ENCODE data around the gene NT5M. TPM values are rescaled to one million over a fixed set of nuclear protein-coding genes. Genes with fewer than 3 reads are reported as not detected.

Gene NT5M
- total RNA-seq, 1 experiment from 2014 or later: 5.5 TPM

DNA sequence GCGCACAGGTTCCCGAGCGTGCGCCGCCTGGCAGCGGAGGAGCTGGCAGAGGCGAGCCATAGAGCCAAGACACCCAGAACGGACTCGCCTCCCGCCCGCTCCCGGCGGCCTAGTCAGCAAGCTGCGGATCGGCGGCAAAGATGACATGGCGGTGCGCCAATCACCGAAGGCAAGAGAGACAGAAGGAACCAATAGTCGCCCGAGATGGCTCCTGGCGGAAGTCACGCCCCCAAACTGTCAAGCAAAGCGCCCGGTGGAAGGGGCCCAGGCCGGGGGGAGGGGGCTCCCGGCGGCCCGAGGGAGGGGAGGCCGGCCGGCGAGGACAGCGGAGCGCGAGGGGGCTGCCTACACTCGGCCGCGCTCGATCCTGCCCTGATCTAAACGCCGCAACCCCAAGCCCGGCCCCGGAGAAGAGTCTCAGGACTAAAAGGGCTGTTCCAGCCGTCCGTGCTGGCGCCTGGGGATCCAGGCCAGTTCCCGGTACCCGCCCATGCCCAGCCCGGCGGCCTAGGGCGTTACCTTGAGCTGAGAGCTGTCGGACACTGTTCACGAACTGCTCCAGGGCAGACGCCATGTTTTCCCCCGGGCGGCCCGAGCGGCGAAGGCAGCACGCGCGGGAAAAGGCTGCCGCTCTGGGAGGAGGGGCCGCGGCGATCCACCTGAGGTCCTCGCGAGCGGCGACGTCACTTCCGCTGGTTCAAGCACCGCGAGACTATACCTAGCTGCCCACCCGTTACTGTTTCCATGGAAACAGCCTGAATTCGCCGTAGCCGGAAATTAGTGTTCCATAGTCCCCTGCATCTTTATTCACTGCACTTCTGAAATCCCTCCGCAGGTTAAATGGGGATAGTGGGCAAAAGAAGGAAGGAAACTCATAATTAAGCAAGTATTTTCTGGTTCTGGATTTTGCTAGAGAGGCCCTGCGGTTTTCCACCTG is 22.3 kb upstream of the NT5M start, which contains the start of gene COPS3:
COPS3 (minus strand) TSS at position 634 of the 937 bp plus-strand sequence; CDS start at position 574, 60 bp downstream.
- intact Hi-C loops (cut with micrococcal nuclease): no loop called here
- TF ChIP-seq CTCF (IDR thresholded peaks at IDR 0.05; ENCODE audit: unreplicated experiment): no peak
- Mint-ChIP-seq H3K9me3 (ENCODE audit: unreplicated experiment) (no peaks in the 10 kb centered on the region), H3K27me3 (ENCODE audit: insufficient read depth, unreplicated experiment) (no peaks in the 10 kb centered on the region), H3K36me3 (ENCODE audit: insufficient read depth, unreplicated experiment) (peaks cover 21% of the 10 kb centered on the region), H3K4me3 (ENCODE audit: unreplicated experiment) (peak within 1 kb of the TSS; percentile 94), H3K4me1 (ENCODE audit: insufficient read depth, unreplicated experiment) (peaks cover 21% of the 10 kb centered on the region), H3K27ac (ENCODE audit: low read depth, unreplicated experiment) (peak within 1 kb of the TSS; percentile 98)
- DNase-seq (ENCODE audit: unreplicated experiment): peak; percentile 98
- no TSS peak for BruUV-seq (replicated peaks)
- POLR2A ChIA-PET: interaction anchor here (0.6 to 3.7 kb wide), 16 partner anchors 8 to 544 kb away, joined by 3 to 19 read pairs (median 4); partner anchors contain the start of genes FLCN and PLD6
- CTCF ChIA-PET: interaction anchor here (0.8 to 1.1 kb wide), 2 partner anchors 10 to 26 kb away, joined by 3 read pairs; no protein-coding TSS in a partner anchor

DNA sequence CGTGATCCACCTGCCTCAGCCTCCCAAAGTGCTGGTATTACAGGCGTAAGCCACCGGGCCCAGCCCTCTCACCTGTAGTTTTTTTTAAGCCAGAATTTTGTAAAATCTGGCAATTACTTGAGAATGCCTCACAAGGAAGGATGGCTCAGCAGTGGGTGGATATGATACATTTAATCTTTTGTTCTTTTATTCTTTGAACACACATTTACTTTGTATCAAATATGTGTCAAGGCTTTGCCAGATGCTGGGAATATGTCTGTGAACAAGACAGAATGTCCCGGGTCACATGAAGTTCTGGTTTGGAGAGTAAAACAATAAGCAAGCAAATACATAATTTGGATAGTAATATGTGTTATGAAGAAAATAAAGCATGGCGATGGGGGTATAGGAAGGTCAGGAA is 17.2 kb upstream of the NT5M start:
- intact Hi-C loops (cut with micrococcal nuclease): no loop called here

GRCh38 chr17:17289086-17289485 is 14.1 kb upstream of the NT5M start:
- ChIA-PET CTCF (interaction anchor here (0.5 to 0.6 kb wide), 2 partner anchors 30 to 1269 kb away, joined by 3 to 4 read pairs; no protein-coding TSS in a partner anchor), POLR2A (interaction anchor here (1.0 kb wide), 1 partner anchor 8 kb away, joined by 3 read pairs; the partner anchor contains the start of gene COPS3)
- intact Hi-C loops (cut with micrococcal nuclease): no loop called here
- Mint-ChIP-seq H3K4me1 (ENCODE audit: insufficient read depth, unreplicated experiment) (no peaks in the 10 kb centered on the region), H3K9me3 (ENCODE audit: unreplicated experiment) (no peaks in the 10 kb centered on the region), H3K36me3 (ENCODE audit: insufficient read depth, unreplicated experiment) (peaks cover 6% of the 10 kb centered on the region), H3K27me3 (ENCODE audit: insufficient read depth, unreplicated experiment) (no peaks in the 10 kb centered on the region), H3K4me3 (ENCODE audit: unreplicated experiment) (no peak overlapping the region), H3K27ac (ENCODE audit: low read depth, unreplicated experiment) (no peak overlapping the region)
- TF ChIP-seq CTCF (IDR thresholded peaks at IDR 0.05; ENCODE audit: unreplicated experiment): no peak
- DNase-seq (ENCODE audit: unreplicated experiment): no peak
- BruUV-seq (replicated peaks): no TSS peak

More for the DNA sequence above, 17.2 kb upstream of the NT5M start:
- Mint-ChIP-seq H3K9me3 (ENCODE audit: unreplicated experiment) (no peaks in the 10 kb centered on the region), H3K27ac (ENCODE audit: low read depth, unreplicated experiment) (no peak overlapping the region), H3K36me3 (ENCODE audit: insufficient read depth, unreplicated experiment) (peaks cover 6% of the 10 kb centered on the region), H3K4me1 (ENCODE audit: insufficient read depth, unreplicated experiment) (peaks cover 9% of the 10 kb centered on the region), H3K4me3 (ENCODE audit: unreplicated experiment) (no peak overlapping the region), H3K27me3 (ENCODE audit: insufficient read depth, unreplicated experiment) (no peaks in the 10 kb centered on the region)
- ChIA-PET POLR2A (no interaction called here), CTCF (interaction anchor here (0.7 kb wide), 1 partner anchor 246 kb away, joined by 4 read pairs; no protein-coding TSS in a partner anchor)
- DNase-seq (ENCODE audit: unreplicated experiment): no peak
- TF ChIP-seq CTCF (IDR thresholded peaks at IDR 0.05; ENCODE audit: unreplicated experiment): no peak
- BruUV-seq (replicated peaks): no TSS peak

- no peaks in the 10 kb centered on the region for H3K4me1 Mint-ChIP-seq (ENCODE audit: insufficient read depth, unreplicated experiment)
- intact Hi-C loops (cut with micrococcal nuclease): no loop called here
- no peak for DNase-seq (ENCODE audit: unreplicated experiment)
- peaks cover 6% of the 10 kb centered on the region for H3K36me3 Mint-ChIP-seq (ENCODE audit: insufficient read depth, unreplicated experiment)
- ChIA-PET CTCF (no interaction called here), POLR2A (interaction anchor here (1.0 kb wide), 1 partner anchor 8 kb away, joined by 3 read pairs; the partner anchor contains the start of gene COPS3)
- no peak overlapping the region for H3K4me3 Mint-ChIP-seq (ENCODE audit: unreplicated experiment)
- no peak for TF ChIP-seq CTCF (IDR thresholded peaks at IDR 0.05; ENCODE audit: unreplicated experiment)
- BruUV-seq (replicated peaks): no TSS peak
- H3K27ac Mint-ChIP-seq (ENCODE audit: low read depth, unreplicated experiment): no peak overlapping the region
- no peaks in the 10 kb centered on the region for H3K27me3 Mint-ChIP-seq (ENCODE audit: insufficient read depth, unreplicated experiment)
- H3K9me3 Mint-ChIP-seq (ENCODE audit: unreplicated experiment): no peaks in the 10 kb centered on the region
These were observed 13.5 kb upstream of the NT5M start for GRCh38 chr17:17289701-17290100.

Measured in MCF 10A (cell line).